WERI-Rb-1 (cell line): ENCODE results near the gene P2RX7.

Experiments used
- DNase-seq: peaks from one replicate; pipeline ENCODE4 v3.0.0-alpha.2; 2020
- H3K27ac ChIP-seq: fragments of 250-450 bp; sonication (Bioruptor Pico); 2 replicates; pipeline ENCODE4 v1.5.1; 2020; ENCODE audit warnings: mild to moderate bottlenecking, moderate library complexity
- H3K27me3 ChIP-seq: fragments of 250-450 bp; sonication (Bioruptor Pico); 2 replicates; pipeline ENCODE4 v1.5.1; 2021; ENCODE audit warnings: mild to moderate bottlenecking, low read depth, moderate library complexity; ENCODE audit not compliant: insufficient read depth, severe bottlenecking
- H3K36me3 ChIP-seq: fragments of 250-450 bp; sonication (Bioruptor Pico); 2 replicates; pipeline ENCODE4 v1.5.1; 2020; ENCODE audit warnings: mild to moderate bottlenecking, moderate library complexity
- H3K4me3 ChIP-seq: 2 replicates; pipeline ENCODE4 v1.5.1; 2011; ENCODE audit warnings: low read depth, mild to moderate bottlenecking, control low read depth, low read length
- H3K9me3 ChIP-seq: fragments of 250-450 bp; sonication (Bioruptor Pico); 2 replicates; pipeline ENCODE4 v1.5.1; 2021; ENCODE audit warnings: mild to moderate bottlenecking, moderate library complexity; ENCODE audit not compliant: severe bottlenecking
- CTCF ChIP-seq: IDR thresholded peaks from 2 replicates; pipeline ENCODE4 v1.5.1; 2011; ENCODE audit warnings: low read depth, mild to moderate bottlenecking, control low read depth, inconsistent platforms, low read length

Gene P2RX7

DNA sequence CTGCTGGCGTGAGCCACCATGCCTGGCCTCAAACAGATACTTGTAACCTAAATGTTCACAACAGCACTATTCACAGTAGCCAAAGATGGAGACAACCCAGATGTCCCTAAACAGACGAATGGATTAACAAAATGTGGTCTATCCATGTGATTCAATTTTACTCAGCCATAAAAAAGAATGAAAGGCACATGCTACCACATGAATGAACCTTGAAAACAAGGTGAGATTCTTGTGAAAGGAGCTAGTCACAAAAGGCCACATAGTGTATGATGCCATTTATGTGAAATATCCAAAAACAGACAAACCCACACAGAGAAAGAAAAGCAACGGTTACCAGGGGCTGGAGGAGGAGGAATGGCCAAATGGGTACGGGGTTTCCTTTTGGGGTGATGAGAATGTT is 19.6 kb upstream of the P2RX7 start:
- Histone ChIP-seq H3K27ac (no peak overlapping the region), H3K27me3 (peaks cover 18% of the 10 kb centered on the region), H3K4me3 (no peak overlapping the region), H3K9me3 (no peaks in the 10 kb centered on the region), H3K36me3 (no peaks in the 10 kb centered on the region)
- no peak for DNase-seq
- no peak for TF ChIP-seq CTCF

DNA sequence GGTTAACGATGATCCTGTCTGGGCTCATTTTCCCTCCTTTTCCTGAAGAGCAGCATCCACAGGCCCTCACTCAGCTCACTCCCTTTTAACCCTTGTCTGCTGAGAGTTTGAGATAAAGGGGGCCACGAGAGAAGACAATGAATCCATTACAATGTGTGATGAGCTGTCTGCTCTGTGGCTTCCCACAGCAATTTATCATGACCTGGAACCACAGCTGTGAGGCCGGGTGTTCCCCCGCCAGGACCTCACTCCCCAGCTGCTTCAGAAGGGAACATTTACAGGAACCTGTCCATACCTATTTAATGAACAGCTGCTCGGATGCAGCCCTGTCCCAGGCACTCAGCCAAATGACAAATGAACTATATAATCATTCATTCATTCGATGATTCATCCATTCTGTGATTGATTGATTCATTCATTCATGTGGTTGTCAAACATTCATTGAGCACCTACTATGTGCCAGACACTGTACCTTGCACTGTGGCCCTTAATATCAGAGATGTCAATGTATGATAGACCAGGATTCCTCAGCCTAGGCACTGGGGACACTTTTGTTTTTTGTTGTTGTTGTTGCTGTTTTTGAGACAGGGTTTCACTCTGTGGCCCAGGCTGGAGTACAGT is 18.5 kb upstream of the P2RX7 start:
- Histone ChIP-seq H3K27ac (no peak overlapping the region), H3K4me3 (no peak overlapping the region), H3K27me3 (peaks cover 21% of the 10 kb centered on the region), H3K36me3 (no peaks in the 10 kb centered on the region), H3K9me3 (no peaks in the 10 kb centered on the region)
- no peak for DNase-seq
- no peak for TF ChIP-seq CTCF

- Histone ChIP-seq H3K27ac (no peak overlapping the region), H3K9me3 (no peaks in the 10 kb centered on the region), H3K36me3 (no peaks in the 10 kb centered on the region), H3K27me3 (peaks cover 27% of the 10 kb centered on the region), H3K4me3 (no peak overlapping the region)
- no peak for TF ChIP-seq CTCF
- DNase-seq: no peak
These were observed 17.9 kb upstream of the P2RX7 start for GRCh38 chr12:121114806-121115205.

DNA sequence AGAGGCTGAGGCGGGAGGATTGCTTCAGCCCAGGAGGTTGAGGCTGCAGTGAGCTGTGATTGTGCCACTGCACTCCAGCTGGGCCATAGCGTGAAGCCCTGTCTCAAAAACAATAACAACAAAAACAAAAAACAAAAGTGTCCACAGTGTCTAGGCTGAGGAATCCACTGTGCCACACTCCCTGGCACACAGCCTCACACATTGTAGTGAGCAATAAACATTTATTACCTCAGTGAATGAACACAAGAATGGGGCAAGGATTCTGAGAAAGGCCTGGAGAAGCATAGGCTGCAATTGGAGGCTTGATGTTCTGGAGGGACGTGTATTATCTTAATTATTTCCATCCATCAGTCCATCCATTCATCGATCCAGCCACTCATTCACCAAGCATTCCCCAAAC is 17.1 kb upstream of the P2RX7 start:
- DNase-seq: no peak
- H3K36me3 ChIP-seq: no peaks in the 10 kb centered on the region
- H3K4me3 ChIP-seq: no peak overlapping the region
- TF ChIP-seq CTCF: no peak
- H3K9me3 ChIP-seq: no peaks in the 10 kb centered on the region
- peaks cover 27% of the 10 kb centered on the region for H3K27me3 ChIP-seq
- no peak overlapping the region for H3K27ac ChIP-seq

GRCh38 chr12:121116318-121117225 is 16.1 kb upstream of the P2RX7 start:
- no peak for TF ChIP-seq CTCF
- DNase-seq: no peak
- no peak overlapping the region for H3K27ac ChIP-seq
- H3K4me3 ChIP-seq: no peak overlapping the region
- no peaks in the 10 kb centered on the region for H3K9me3 ChIP-seq
- H3K27me3 ChIP-seq: peaks cover 35% of the 10 kb centered on the region
- no peaks in the 10 kb centered on the region for H3K36me3 ChIP-seq
